HG02943 (cell line): ENCODE measurements around the gene STK32C.
A peak's percentile ranks its signal among the peaks of the same experiment; 100 is the strongest.
"Not testable (repeated sequence)": the region's sequence is repeated elsewhere in the genome, so short reads cannot be mapped to it uniquely, and the experiment has no call there.

ENCODE experiments used
- ATAC-seq: cut with Tn5 transposase; IDR thresholded peaks from one replicate; pipeline ENCODE4 v1.9.1; 2021; ENCODE audit warnings: mild to moderate bottlenecking, low read depth, moderate library complexity; ENCODE audit not compliant: unreplicated experiment

STK32C gene

DNA sequence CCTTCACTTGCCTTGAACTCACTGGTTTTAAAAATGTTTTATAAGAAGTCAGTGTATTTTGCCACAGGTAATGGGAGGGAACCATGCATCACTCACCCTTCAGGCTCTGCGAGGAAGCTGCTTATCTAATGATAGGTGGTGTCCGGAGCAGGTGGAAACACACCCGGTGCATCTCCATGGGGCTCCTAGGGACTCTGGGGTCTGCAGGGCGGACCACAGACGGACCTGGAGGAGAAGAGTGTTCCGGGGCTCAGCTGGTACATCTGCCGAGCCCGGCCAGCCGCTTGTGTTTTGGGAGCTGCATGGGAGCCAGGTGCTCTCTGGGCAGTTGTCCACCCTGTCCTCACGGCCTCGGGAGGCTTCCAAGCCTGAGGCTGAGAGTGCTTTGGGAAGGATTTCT is 31.5 kb upstream of the STK32C start:
- ATAC-seq = no peak

DNA sequence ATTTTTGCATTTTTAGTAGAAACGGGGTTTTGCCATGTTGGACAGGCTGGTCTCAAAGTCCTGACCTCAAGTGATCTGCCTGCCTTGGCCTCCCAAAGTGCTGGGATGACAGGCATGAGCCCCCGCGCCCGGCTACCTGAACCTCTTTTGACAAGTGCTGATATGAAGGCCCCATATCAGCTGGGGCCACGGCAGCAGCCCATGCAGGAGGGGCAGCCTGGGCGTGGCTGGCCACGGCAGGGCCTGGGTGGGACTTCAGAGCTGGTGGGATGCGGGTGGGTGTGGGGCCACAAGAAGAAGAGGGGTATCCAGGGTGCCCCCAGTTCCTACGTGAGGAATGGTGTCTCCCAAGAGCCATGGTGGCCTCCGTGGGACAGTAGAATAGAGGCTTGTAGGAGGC is 31.1 kb upstream of the STK32C start:
- no peak for ATAC-seq

DNA sequence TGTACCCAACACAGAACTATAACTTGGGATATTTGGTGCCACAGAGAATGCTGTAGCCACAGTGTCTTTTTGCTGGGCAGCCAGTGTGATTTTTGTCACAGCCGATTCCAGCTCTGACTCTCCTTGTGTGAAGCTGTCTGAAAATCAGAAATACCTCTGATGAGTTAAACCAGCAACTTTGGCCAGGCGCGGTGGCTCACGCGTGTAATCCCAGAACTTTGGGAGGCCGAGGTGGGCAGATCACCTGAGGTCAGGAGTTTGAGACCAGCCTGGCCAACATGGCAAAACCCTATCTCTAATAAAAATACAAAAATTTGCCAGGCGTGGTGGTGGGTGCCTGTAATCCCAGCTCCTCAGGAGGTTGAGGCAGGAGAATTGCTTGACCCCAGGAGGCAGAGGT is 30.1 kb upstream of the STK32C start:
- not testable (repeated sequence) for ATAC-seq

DNA sequence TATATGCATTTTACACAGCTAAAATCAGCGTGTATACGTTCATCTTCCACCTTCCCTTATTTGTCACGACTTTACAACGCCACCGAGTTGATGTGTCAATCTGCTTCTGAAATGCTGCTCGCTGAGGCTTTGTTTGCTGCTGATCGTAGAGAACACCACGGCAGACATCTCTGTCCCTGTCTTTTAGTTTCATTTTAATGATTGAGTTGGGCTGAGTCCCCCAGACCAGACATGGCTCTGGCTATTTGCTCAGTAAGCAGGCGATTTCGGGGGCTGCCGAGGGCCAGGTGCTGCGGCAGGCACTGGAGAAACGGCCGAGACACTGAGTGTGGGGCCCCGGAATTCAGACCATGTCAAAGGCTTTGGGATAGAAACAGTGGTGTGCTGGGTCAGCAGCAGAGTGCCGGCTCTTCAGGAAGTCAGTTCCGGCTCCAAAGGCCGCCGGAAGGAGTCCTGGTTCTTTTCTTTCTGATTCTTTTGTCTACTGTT is 29.2 kb upstream of the STK32C start:
- no peak for ATAC-seq

DNA sequence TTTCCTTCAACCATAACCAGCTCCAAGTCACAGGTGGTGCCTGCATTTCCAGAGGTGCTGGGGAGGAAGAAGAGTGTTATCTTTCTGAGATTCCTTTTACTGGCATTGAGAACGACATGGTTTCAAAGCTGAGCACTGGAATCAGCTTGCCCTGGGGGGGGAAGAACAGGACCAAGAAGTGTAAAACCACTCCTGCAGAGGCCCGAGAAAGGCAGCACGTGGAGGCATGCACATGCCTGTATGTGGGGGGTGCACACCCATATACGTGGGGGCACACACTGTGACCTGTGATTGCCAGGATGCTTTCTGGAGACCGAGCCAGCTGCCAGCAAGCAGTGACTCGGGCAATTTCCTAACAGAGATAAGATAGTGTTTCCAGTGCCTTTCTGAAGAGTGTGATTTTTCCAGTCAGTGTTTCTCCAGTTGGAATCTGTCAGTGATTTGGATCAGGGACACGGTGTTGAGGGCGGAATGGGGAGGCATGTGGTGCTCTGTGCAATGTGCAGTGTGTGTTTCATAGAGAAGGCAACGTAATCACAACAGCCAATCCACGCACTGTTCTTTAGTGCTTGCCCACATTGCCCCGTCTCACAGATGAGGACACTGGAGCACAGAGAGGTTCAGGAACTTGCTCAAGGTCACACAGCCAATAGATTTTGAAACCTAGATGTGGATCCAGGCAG is 28.5 kb upstream of the STK32C start:
- ATAC-seq = no peak

DNA sequence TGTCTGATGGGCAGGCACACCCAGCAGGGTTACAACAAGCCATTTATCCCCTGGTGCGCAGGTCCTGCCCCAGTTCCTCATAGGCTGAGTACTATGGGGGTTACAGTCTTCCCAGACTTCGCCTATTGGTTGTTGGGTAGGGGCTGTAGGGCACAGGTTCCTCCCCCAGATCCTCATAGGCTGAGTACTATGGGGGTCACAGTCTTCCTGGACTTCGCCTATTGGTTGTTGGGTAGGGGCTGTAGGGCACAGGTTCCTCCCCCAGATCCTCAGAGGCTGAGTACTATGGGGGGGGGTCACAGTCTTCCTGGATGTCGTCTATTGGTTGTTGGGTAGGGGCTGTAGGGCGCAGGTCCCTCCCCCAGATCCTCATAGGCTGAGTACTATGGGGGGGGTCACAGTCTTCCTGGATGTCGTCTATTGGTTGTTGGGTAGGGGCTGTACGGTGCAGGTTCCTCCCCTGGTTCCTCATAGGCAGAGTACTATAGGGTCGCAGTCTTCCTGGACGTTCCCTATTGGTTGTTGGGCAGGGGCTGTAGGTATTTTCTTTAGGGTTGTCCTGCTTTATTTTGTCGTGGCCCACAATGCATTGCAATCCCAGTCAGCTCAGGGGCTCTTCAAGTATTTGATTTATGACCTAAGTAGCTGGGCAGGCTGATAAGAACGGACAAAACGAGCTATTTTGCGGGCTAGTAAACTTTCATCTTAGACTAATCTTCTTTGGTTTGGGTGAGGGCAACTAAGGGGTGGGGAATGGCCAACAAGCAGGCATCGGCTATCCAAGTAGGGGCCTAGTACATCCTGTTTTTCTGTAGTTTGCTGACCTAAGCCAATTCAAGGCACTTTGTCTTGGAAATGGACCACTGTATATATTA is 27.7 kb upstream of the STK32C start:
- peak; percentile 45 for ATAC-seq

DNA sequence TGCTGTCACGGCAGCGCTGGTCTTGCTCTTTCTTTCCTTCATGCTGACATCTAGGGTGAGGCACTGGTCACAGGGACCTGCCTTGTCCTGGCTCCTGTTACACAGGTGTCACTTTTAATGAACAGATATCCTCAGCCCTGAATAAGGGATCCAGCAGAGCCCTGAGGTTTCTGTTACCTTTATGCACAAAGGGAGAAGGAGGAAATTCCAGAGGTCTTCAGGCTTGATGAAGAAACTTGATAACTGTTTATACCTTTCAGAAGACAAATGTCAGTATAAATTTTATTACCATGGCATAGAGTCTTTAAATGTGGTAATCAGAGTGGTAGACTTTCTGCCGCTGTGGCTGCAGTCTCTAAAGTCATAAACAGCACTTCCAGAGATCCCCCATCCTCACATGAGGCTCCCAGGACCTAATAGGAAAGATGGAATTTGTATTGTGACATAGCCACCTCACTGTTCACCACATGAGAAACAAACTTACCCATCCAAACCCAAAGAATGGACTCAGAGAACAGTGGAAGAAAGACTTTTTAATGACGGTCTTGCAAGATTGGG is 27.0 kb upstream of the STK32C start:
- ATAC-seq = no peak

DNA sequence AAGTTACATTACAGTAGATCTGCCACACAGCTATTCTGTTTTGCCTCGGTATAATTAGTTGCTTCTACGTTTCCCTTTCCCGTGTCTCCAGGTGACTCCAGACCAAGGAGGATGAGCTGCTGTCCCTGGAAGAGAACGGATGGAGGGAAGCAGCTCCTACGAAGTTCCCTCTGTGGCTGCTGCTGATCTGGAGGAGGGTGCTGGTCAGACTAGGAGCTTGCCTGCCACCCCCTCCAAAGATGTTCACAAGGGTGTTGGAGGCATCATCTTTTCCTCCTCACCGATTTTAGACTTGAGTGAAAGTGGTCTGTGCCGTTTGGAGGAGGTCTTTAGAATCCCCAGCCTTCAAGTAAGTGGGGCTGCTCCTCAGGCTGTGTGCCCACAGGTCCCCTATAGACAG is 25.6 kb upstream of the STK32C start:
- ATAC-seq = no peak

DNA sequence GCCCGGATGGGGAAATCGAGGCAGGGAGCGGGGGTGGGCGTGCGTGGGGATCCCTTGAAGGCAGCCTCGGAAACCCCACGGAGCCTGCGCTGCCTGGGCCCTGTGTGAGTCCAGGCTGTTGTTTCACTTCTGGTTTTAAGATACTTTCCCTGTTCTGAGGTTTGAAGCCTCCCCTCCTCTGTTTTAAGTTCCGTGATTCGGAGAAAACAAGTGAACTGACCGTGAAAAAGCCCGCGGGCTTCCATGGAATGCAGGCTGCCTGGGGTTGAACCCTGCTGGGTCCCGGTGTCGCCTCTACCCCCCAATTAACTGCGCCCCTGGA is 24.6 kb upstream of the STK32C start:
- ATAC-seq = peak; percentile 50

DNA sequence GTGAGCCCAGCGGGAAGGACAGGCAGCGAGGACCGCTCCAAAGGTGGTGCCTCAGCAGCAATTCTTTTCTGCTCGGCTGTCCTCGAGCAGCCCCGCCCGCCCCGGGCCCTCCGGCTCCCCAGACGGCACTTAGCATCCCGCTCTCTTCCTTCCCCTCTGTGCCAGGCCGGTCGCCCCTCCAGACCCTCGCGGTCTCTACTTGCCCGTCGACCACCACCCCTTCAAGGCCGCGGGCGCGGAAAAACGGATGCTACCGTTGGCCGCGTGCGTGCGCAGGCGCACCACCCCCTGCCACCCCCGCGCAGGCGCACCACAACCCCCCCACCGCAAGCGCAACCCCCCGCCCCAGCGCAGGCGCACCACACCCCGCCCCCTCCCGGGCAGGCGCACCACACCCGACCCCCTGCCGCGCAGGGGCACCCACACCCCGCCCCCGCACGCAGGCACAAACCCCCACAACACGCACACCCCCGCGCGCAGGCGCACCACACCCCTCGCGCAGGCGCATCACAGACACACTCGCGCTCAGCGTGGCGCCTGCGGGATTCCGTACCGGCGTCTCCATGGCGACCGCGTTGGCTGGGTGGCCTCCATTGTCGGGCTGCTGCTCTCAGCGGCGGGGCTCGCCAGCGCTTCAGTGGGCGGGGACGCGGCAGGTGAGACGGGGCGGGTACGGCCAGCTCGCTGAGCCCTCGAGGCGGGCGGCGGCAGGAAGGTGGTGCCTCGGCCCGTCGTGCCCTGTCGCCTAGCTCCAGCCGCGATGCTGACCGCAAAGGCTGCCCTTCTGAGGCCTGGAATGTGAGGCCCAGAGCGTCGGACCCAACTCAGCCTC is 24.1 kb upstream of the STK32C start, which contains the start of gene LRRC27:
LRRC27 (plus strand) TSS at position 593 of the 832 bp plus-strand sequence. CDS start 1,332 bp downstream, outside the sequence.
- ATAC-seq = peak; percentile 62

DNA sequence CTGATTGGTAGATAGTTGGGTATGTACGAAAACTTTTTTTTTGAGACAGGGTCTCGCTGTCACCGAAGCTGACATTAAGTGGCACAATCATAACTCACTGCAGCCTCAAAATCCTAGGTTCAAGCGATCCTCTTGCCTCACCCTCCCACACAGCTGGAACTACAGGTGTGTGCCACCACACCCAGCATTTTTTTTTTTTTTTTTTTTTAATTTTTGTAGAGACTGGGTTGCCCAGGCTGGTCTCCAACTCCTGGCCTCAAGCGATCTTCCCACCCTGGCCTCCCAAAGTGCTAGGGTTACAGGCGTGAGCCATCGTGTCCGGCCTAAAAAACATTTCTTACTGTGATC is 22.7 kb upstream of the STK32C start:
- no peak for ATAC-seq

DNA sequence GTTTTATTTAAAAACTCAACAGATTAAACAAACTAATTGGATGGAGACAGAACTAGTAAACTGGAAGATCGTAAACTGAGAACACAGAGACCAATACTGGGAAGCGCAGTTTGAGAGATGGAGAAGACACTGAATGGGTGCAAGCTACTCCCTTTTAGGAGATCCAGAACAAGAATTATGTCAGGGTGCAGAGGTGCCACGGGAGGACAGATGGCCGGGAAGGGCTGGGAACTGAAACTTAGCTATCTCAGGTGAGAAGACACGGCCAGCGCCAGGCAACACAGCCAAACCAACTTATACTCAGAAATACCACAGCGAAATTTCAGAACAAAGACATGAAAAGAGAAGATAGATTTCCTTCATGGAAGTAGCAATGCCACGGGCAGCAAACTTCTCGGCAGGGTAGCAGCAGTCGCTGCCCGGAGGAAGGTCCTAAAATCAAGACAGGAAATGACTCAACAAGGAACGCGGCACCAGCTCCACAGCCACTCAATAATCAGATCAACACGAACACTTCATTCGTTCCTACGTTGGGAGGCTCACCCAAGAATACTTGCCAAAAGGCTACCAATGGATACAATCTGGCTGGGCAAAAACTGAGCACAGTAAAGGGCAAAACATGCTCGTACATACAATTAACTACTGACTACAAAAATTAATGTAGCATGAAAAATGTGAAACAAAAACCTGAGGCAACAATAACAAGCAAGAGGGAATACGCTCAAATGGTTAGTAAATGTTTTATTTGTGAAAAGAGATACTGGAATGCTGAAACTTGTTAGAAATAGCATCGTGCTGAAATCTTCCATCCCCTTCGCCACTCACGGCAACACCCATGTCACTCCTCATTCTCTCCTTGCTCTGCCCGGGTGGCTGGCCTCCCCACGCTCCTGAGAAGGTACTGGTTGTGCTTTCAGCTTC is 22.1 kb upstream of the STK32C start:
- ATAC-seq = no peak

DNA sequence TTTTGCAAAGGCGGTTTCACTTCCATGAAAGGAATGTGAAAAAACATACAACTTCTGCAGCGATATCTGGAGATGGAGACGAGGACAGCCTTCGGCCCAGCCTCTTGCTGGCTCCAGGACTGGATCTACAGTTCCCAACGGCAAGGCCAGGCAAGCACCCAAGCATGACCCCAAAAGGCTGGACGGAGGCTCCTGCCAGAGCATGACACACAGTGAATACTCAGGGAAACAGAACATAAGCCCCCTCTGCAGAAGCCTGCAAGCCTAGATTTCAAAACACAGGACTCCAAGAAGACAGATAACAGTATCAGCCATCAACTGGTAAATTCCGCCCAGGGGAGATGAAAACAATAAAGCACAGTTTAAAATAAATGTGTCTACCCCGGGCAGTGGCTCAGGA is 21.0 kb upstream of the STK32C start:
- no peak for ATAC-seq

DNA sequence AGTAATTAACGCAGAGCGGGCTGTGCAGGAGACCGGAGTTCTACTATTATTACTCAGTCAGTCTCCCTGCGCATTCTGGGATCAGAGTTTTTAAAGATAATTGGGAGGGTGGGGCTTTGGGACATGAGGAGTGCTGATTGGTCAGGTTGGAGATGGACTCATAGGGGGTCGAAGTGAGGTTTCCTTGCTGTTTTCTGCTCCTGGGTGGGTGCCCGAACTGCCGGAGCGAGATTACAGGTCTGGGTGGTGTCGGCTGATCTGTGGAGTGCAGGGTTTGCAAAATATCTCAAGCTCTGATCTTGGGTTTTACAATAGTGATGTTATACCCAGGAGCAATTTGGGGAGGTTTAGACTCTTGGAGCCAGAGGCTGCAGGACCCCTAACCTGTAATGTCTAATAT is 20.4 kb upstream of the STK32C start:
- ATAC-seq = no peak

DNA sequence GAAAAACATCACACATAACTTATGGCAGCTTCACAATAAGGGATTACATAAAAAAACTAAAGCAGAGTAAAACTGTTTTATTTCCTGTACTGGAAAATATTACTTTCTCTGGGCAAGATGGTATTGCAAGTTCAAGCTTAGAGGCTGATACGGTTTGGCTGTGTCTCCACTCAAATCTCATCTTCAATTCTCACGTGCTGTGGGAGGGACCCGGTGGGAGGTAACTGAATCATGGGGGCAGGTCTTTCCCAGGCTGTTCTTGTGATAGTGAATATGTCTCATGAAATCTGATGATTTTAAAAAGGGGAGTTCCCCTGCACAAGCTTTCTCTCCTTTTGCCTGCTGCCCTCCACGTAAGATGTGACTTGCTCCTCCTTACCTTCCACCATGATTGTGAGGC is 19.2 kb upstream of the STK32C start:
- ATAC-seq = no peak

DNA sequence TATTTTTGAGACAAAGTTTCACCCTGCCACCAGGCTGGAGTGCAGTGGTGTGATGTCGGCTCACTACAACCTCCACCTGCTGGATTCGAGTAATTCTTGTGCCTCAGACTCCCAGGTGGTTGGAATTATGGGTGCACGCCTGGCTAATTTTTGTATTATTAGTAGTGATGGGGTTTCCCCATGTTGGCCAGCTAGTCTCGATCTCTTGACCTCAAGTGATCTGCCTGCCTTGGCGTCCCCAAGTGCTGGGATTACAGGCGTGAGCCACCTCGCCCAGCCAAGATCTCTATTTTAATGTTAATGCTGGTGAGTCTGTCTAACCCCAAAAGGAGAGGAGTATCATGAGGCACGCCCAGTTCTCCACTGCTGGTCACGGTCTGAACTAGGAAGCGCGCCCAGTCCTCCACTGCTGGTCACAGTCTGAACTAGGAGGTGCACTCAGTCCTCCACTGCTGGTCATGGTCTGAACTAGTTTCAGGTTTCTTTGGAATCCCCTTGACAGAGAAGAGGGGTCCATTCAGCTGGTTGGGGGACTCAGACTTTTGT is 18.7 kb upstream of the STK32C start:
- no peak for ATAC-seq

DNA sequence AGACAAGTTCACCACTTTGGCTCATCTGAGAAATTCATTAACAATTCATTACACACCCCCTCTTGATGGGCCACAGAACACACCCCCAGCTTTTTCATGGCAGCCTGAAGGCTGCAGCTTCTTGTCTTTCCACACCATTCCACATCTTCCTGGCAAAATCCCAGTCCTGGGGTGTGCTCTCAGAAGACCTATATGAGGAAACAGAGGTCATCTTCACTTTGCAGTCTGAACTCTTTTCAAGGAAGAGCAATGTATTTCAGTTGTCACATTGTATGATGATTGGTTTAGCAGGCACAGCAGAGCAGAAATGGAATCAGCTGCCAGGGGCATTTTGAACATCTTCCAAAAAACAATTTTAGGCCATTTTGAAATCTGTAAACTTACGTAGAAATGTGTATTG is 16.4 kb upstream of the STK32C start:
- no peak for ATAC-seq

DNA sequence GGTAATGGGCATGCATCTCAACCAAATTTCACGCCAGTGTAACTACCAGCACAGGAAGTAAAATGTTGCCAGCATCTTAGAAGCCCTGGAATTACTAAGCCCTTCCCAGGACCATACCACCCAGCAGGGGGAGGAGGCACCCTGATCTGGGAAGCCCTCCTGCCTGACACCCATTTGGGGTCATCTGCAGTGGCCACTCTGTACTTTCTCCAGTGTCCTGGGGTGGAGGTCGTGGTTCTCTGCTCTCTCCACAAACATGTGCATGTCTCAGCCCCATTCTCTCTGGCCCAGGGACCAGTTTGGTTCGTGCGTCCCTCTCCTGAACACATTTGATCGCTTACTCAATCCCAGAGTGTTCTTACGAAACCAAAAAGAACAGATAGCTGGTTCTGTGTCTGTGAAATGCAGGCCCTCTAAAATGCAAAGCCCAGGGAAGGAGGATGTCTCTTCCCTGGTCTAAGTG is 14.9 kb upstream of the STK32C start:
- ATAC-seq = no peak

DNA sequence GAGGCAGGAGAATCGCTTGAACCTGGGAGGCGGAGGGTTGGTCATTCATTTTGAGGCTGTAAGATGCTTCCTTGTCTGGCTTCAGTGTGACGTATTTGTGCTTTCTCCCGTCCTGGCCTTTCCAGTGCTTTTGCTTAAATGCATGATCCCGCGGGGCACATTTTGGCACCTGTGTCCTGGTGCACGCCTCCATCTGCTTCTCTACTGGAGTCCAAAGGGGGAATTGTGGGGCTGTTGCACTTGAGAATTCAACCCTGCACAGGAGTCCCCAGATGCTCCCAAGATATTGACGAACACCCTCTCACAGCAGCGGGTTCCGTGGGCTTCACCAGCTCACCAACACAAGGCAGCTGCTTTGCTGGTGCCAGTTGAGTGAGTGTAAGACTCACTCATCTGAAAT is 14.0 kb upstream of the STK32C start:
- no peak for ATAC-seq
